GM21360 (cell line): Measurements from ENCODE around the gene KNDC1.
"Not testable (repeated sequence)": the region's sequence is repeated elsewhere in the genome, so short reads cannot be mapped to it uniquely, and the experiment has no call there.

ENCODE experiments used
- ATAC-seq: cut with Tn5 transposase; IDR thresholded peaks from one replicate; pipeline ENCODE4 v1.9.1; 2021; ENCODE audit warnings: mild to moderate bottlenecking, moderate library complexity; ENCODE audit not compliant: unreplicated experiment

The KNDC1 gene, protein sequence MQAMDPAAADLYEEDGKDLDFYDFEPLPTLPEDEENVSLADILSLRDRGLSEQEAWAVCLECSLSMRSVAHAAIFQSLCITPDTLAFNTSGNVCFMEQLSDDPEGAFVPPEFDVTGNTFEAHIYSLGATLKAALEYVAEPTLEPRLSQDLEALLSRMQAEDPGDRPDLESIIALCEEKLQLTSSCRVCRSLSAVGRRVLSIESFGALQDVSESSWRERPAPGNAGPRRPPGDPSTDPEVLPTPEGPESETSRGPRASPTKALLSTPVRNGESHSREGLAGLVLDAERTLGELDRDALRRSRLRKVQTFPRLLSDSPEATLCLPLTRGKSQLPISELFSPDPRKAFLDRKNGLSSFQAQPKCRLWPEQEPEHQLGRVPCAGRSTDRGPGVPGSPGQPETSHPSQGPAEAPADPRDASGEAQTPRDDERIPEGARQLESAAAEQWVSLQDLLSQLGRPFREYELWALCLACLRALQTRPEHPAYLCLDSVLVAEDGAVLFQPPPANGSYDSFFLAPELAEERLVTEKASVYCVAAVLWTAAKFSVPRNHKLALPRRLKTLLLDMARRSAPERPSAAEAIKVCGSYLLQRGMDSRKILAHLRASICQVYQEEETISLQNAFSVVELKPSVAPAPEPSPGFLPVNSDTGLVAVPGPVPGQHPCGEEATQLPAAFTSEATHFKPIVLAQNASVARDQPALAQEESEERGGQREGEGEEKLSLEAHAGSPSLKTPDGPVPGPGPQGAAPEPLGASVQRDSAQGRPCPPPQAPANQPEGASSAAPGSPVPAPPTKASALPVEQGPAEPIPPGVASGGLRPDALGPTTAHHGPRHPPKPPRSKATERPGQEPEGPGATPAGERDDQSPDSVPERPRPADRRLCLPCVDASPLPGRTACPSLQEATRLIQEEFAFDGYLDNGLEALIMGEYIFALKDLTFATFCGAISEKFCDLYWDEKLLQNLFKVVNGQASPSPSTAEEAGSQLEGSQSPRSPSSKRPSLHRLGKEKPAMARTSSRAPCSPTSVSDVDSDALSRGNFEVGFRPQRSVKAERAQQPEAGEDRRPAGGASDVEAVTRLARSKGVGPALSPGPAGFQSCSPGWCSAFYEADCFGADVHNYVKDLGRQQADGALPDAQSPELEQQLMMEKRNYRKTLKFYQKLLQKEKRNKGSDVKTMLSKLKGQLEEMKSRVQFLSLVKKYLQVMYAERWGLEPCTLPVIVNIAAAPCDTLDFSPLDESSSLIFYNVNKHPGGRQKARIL (N-terminal part only)

GRCh38 chr10:133159950-133160825 lies at the start of gene KNDC1:
Gene KNDC1 (plus strand): TSS chr10:133160219. CDS start chr10:133160468, 249 bp downstream.
- no peak for ATAC-seq

- no peak for ATAC-seq
Observed at GRCh38 chr10:133110609-133111275, 49.3 kb upstream of the KNDC1 start.

DNA sequence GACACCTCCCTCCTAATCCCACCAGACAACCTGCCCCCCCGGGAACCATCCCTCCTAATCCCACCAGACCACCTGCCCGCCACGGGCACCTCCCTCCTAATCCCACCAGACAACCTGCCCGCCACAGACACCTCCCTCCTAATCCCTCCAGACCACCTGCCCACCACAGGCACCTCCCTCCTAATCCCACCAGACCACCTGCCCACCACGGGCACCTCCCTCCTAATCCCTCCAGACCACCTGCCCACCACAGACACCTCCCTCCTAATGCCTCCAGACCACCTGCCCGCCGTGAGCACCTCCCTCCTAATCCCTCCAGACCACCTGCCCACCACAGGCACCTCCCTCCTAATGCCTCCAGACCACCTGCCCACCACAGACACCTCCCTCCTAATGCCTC lies 48.4 kb upstream of the KNDC1 start:
- not testable (repeated sequence) for ATAC-seq

DNA sequence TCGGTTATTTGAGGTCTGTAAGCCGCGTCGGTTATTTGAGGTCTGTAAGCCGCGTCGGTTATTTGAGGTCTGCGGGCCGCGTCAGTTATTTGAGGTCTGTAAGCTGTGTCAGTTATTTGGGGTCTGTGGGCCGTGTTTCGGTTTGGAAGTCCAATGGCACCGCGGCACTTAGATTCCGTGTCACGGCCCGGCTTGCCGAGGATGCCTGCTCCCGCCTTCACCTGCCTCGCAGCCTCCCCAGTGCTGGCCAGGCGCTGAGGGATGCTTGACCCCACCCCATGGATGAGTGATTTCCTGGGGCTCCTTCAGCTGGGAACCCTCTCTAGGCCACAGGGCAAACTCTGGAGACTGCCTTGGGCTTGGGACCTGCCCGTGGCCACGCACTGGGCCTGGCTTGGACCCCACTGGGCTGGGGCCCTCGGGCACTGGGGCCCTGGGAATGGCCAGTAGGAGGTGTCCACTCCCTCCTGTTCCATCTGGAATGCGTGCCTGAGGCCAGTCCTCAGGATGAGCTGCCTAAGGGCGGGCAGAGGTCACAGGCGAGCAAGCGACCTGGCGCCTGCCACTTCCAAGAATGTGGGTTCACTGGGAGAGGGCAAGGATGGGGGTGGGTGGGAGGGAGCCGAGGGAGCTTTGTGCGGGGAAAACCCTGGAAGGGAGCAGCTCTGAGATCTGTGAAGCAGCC lies 46.7 kb upstream of the KNDC1 start:
- no peak for ATAC-seq

DNA sequence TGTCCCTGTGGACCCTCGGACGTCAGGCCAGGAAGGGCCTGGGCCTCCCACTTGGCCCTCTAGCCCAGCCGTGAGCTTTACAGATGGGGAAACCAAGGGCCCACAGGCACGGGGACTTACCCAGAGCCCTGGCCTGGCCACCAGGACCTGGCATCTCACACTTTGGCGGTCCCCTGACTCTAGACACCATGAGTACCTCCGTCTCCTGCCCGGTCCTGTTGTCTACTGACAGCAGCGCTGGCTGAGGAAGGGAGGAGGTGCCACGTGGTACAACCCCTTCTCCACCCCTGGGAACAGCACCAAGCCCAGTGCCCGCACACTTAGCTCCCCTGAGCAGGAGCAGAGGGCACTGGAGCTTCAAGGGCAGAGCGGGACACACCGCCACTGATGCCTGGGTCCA lies 46.2 kb upstream of the KNDC1 start:
- ATAC-seq, result no peak

- no peak for ATAC-seq
Observed at GRCh38 chr10:133114251-133114650, 45.8 kb upstream of the KNDC1 start.

DNA sequence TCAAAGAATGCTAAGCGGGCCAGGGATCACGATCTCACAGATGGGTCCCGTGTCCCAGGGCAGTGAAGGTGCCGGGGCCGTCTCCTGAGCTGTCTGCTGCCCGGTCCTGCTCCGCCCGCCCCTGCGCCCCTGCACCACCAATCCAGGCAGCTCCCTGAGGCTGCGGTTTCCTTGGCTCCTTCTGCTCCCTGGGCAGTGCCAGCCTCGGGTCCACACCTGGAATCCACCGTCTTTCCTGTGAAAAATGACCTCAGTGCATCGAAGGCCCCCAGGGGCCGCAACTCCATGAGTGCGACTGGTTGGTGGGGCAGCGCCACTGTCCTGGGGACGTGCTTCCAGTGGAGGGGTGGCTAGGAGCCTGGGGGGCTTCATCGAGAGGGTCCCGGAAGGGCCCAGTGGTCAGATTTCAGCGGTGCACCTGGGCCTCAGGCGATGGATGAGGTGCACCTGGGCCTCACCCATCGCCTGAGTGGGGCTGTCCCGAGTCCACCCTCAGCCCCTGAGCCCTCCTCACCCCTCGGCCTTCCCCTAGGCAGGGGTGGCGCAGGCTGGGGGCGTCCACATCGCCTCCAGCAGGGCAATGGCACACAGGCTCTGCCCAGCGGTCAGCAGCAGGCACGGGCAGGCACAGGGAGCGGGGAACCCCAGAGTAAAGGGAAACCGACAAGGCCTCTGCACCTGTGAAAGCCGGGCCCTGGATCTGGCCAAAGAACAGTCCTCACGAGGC lies 45.1 kb upstream of the KNDC1 start:
- ATAC-seq, result no peak

- no peak for ATAC-seq
Observed at GRCh38 chr10:133115453-133115842, 44.6 kb upstream of the KNDC1 start.

DNA sequence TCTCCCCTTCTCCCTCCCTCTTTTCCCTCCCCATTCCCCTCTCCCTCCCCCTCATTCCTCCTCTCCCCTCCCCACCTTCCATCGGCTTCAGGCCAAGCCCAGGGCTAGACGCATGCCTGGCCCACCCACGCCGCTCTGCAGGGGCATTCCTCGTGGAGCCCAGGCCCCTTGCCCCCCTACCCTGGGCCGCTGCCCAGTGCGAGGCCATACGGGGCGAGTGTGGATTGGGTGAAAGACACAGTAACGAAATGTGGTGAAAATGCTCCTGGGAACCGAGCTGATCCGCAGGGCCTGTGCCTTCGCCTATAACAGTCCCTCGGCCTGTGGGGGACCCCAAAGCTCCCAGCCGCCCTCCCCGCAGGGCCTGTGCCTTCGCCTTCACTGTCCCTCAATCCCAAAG lies 44.0 kb upstream of the KNDC1 start:
- no peak for ATAC-seq

DNA sequence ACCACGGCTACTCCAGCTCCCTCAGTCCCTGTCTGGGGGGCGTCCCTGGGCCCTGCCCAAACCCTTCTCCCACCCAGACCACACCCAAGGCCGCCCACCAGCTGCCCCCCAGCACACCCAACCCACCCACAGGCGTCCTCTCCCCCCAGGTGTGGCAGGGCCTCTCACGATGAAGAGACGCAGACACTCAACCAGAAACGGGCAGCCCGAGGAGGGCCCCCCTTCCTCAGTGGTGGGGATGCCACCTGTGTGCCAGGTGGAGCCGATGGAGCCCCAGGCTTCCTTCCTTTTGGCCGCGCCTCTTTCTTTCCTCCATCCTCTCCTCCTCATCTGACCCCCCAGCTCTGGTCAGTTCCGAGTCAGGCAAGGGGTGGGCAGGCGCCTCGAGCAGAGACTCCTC lies 43.6 kb upstream of the KNDC1 start:
- no peak for ATAC-seq

- no peak for ATAC-seq
Observed at GRCh38 chr10:133117036-133117687, 42.9 kb upstream of the KNDC1 start.

GRCh38 chr10:133117688-133118071 lies 42.3 kb upstream of the KNDC1 start:
- no peak for ATAC-seq

- ATAC-seq, result no peak
Observed at GRCh38 chr10:133121479-133121878, 38.5 kb upstream of the KNDC1 start.

GRCh38 chr10:133122171-133122935 lies 37.7 kb upstream of the KNDC1 start:
- ATAC-seq, result no peak

GRCh38 chr10:133123050-133123745 lies 36.8 kb upstream of the KNDC1 start:
- no peak for ATAC-seq

- no peak for ATAC-seq
Observed at GRCh38 chr10:133123746-133124356, 36.2 kb upstream of the KNDC1 start.
